ENCODE measurements around the gene PDE9A.

The PDE9A gene

DNA sequence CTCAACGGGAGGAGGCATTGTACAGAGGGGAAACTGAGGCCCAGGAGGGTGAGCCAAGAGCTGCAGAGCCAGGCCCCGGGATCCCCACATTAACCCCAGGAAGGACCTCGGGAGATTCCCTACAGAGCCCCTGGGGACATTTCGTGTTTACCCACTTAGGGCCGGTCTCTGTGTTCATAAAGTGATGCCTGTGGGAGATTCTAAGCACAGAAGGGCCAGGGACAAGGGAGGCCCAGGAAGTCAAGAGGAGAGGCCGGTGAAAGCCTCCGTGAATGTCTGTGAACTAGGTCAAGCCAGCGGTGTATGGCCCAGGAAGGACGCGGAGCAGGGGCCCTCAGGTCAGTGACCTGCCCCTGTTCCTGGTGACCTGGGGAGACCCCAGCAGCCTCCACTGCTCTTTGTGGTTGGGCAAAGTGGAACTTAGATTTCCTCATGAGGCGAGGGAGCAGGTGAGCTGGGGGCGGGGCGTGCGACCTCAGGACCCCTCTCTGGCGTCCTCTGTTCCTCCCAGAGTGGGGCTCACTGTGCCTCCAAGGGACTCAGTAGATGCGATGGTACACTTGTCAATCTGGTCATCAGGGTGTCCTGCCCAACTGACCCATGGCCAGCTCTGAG lies 34.9 kb downstream of the PDE9A start:
- DNase-seq (ENCODE audit: low spot score): no peak

DNA sequence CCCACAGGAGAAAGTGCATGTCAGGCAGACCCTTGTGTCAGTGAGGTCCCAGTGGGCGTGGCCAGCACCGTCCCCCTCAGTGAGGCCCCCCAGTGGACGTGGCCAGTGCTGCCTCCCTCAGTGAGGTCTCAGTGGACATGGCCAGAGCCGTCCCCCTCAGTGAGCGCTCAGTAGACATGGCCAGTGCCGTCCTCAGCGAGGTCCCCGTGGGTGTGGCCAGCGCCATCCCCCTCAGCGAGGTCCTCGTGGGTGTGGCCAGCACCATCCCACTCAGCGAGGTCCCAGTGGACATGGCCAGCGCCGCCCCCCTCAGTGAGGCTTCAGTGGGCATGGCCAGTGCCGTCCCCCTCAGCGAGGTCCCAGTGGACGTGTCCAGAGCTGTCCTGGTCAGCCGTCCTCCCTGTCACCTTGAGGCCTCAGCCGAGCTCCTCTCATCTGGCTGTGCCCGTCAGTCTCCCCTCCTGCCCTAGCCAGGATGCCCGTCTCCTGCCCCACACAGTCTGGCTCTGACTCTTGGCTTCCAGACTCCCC lies 35.5 kb downstream of the PDE9A start:
- DNase-seq (ENCODE audit: low spot score): no peak

DNA sequence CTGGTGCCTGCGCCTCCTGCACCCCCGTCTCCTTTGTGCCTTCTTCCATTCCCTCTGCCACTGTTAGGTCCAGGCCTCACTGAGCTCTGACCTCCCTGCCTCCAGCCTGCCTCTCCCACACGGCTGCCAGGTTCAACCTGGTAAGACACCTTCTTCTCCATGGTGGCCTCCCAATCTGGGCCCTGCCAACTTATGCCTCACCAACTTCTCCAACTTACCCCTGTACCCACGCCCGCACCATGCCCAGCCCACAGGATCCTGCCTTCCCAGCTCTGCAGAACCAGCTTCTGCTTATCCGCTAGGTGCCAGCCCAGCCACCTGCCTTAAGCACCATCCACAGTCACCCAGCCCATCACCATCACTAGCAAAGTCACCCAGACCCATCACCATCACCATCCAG lies 37.2 kb downstream of the PDE9A start:
- no peak for DNase-seq (ENCODE audit: low spot score)

DNA sequence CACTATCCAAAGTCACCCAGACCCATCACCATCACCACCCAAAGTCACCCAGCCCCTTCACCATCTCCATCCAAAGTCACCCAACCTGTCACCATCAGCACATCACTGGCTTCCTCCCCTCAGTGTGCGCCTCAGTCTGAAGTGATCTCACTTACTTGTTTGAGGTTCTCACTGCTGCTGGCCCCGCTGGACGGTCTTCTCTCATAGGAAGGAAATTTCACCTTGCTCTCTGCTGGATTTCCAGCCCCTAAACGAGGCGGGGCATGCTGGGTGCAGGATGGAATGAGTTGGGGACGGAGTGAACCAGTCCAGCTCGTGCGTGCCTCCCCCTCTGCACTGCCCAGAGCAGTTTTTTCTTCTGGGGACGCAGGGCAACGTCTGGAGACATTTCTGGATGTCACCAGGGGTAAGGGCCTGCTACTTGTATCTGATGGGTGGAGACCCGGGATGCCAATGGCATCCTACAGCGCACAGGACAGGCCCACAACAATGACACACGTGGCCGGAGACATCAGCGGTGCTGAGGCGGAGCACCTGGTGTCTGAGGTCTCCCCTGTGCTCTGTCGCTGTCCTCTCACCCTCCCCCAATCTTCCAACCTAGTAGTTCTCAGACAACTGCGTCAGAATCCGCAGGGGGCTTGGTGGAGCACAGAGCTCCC lies 38.6 kb downstream of the PDE9A start:
- no peak for DNase-seq (ENCODE audit: low spot score)

DNA sequence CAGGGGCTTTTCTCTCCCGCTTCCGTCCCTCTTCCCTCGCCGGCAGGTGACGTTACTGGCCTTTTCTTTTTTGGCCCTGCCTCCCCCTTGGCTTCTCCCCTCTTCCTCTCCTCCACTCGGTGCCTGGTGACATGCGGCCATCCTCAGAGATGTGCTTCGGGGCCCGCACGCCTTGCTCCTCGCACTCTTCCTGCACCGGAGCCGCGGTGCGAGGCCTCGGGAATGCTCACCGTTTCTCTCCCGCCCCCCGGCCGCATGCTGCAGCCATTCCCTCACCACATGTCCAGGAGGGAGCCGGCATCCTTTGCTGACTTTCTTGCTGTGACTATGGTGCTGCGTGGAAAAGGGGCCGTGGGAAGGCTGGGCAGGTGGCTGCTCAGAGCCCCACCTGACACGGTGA lies 39.3 kb downstream of the PDE9A start:
- no peak for DNase-seq (ENCODE audit: low spot score)

DNA sequence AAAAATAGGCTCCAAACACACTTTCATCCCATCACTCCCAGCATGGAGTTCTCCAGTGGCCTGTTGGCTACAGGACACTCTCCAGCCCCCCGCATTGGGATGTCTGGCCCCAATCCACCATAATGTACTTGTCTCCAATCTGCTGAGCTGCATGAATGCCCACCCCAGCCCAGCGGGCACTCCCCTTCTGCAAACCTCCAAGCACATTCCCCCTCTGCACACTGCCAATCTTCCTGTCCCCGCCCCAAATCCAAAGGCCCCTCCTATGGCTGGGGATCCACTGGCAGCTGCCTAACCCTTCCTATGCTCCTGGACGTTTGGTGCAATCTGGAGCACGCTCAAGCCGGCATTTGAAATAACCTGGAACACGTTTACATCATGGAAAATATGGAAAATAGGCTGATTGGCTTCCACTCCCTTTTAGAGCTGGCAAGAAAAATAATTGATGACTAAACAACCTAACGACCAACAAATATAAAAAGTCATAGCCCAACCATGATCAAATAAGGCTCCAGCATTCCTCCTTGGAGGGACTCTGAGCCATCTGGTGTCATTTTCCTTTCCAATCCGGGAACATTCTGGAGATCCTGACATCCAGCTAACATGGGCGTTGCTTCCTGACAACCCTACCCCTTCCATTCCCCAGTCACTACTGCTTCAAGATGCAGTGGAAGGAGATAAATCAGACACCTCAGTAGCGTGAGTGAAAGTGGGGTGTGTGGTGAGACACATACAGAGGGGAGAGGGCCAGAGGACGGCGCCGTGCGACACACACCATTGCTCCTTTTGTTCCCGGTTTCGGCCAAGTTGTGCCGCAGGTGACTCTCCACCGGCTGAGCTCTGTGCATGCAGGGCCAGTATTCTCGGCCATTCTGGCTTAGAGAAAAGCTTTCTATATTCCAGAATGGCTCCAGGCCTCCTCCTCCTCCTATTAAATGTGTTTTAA lies 41.6 kb downstream of the PDE9A start:
- DNase-seq (ENCODE audit: low spot score): no peak

DNA sequence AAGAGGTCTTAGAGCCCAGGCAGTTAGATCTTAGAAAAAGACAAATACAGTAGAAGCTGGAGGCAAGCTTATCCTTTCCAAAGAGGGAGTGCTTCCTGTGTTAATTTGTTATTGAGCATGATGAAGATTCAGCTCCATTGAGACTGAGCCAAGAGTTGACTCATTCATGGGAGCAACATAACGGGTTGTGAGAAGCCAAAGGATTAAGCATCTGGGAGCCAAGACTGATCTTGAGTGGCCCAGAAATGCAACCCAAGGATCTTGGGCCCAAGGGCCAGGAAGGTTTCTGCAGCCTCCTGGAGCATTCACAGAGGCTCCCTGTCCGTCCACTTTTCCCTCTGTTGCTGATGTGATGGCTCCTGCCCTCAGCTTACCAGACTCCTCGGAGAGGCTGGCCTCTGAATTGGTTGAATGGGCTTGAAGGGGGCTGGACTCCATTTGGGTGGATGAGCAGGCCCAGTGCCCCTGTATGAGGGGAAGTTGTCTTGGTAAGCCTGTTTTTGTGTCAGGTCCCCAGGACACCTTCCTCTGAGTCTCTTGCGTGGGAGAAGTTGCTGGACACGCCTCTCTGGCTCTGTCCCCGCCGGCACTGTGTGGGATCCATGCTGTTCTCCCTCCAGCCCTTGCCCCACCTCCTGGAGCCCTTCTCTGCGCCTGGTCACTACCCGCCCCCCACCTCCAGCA lies 42.4 kb downstream of the PDE9A start:
- DNase-seq (ENCODE audit: low spot score): no peak

DNA sequence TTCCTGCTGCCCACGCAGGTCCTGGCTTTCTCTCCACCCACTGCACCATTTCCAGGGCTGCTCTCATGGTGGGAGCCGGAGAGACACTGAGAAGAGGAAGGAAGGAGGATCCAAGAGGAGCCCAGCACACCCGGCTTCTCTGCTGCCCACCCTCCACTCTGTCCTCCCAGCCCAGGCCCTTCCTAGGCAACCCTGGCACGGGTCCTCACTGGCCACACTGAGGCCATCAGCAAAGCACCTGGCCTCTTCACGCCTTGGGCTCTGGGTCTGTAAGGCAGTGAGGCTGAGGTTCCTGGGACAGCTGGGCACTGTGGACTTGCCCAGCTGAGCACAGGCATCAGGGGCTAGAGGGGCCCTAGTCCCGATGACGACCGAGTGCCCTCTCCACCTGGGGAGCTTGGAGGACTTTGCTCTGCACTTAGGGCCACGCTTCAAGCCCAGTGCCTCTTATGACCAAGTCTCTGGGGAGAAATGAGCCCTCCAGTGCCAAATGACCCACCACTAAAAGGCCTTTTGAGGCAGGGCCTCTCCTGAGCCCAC lies 43.1 kb downstream of the PDE9A start:
- DNase-seq (ENCODE audit: low spot score): no peak

DNA sequence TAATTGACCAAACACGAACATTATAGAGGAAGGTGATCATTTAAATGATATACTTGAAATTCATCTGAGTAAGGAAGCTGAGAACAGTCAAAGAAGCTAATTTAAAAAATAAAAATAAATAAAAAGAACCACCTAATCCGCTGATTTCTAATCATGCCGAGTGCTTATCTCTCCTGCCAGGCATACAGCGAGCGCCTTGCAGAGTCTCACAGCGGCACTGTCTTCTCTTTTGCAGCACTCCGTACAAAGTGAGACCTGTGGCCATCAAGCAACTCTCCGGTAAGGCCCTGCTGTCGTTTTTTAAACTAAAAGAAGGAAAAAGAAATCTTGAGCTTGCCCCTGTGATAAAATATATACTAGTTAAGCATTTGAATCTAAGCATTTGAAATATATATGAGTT lies 45.3 kb downstream of the PDE9A start:
- no peak for DNase-seq (ENCODE audit: low spot score)

DNA sequence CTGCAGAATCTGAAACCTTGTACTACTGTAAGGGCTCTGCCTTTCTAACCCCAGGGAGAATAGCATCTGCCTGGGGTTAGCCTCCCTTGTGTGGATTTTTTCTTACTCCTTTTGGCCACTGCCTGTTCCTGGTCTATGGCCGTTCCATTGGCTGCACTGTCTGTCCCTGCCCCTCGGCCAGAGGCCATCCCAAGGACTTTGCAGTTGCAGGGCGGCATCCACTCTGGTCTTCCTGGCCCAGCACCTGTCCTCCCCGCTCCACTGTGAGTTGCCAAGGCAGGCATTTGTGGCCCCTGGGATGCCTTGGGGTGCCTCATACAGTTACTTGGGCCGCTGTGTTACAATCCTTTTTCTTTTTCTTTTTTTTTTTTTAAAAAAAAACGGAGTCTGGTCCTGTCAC lies 45.8 kb downstream of the PDE9A start:
- no peak for DNase-seq (ENCODE audit: low spot score)

DNA sequence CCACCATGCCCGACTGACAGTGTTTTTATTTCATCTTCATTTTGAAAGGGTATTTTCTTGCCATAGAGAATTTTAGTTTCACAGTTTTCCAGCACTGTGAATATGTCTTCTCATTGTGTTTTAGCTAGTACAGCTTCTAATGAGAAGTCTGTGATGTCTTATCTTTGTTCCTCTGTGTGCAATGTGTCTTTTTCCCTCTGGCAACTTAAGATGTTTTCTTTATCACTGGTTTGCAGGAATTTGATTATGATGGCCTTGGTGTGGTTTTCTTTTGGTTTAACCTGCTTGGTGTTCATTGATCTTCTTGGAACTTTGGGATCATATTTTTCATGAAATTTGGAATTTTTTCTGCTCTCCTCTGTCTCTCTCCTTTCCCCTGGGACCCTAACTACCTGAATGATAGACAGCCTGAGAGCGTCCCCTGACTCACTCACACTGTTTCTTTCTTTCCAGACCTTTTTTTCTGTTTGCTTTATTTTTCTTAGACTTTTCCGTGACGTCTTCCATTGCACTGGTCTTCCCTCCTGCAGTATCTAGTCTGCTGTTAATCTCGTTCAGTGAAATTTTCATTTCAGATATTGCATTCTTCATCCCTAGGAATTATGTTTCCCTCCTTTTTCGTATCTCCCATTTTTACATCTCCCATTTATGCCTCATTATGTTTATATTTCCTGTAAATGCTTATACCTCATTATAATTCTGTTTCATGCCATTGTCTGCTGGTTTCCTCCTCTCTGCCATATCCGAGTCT lies 48.5 kb downstream of the PDE9A start:
- DNase-seq (ENCODE audit: low spot score): no peak

DNA sequence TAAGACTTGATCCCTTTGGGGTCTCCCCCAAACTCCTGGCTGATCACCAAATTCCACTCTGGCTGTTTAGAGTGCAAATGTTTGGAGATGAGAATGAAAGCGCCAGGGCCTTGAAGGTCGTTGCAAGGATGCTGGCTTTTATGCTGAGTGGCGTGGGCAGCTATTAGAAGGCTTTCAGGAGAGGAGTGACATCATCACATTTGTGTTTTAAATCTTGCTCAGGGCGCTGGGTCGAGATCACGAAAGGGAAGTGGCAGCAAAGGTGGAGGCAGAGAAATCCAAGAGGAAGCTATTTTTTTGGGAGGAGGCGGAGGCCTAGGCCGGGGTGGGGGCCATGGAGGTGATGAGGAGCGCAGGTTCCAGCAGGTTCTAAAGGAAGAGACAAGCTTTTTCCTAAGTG lies 49.3 kb downstream of the PDE9A start:
- DNase-seq (ENCODE audit: low spot score): no peak

DNA sequence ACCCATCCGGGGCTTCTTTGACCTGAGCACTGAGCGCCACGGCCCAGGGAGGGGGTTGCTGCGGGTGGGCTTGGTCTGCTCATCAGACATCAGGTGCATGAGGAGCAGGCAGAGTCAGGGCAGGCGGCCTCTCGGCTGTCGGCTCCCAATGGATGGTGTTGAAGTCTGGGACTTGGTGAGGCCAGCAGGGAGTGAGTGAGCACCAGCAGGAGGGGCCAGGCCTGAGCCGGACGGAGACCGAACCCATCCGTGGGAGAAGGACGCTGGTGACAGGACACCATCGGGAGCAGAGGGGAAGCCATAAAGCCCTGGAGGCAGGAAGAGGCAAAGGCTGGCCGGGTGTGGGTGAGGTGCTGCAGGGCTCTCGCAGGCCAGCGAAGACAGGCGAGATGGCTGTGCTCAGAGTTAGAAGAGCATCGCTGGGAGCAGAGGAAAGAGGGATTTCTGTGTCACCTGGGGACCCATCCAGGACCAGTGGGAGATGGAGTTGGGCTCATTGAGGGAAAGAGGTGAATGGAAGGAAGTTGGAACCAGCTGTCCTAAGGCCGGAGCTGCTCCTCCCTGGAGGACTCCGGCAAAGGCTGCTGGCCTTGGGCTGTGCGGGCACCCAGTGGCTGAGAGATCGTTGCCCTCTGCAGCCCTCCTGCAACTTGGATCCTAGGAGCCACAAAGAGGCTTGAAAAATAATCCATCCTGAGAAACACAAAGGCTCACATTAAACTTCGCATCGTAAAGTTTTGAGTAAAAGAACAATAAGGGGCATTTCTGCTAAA lies 49.9 kb downstream of the PDE9A start:
- no peak for DNase-seq (ENCODE audit: low spot score)

DNA sequence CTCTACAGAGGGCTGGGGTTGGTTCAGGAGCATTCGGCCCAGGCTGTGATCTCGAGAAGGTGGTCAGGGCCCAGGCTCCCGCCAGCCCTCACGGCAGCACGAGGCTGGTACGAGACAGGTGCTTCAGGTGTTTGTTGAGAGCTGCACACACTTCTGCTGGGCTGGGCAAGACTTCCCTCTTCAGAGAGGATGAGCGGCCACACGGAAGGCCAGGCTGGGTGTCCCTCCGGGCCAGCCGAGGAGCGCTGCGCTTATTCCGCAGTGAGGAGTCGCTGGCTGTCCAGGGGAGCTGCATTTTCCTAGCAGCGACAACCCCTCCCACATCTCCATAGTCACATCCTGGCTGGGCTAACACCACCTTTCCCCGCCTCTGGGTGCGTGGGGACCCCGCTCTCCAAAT lies 50.5 kb downstream of the PDE9A start:
- DNase-seq (ENCODE audit: low spot score): no peak

DNA sequence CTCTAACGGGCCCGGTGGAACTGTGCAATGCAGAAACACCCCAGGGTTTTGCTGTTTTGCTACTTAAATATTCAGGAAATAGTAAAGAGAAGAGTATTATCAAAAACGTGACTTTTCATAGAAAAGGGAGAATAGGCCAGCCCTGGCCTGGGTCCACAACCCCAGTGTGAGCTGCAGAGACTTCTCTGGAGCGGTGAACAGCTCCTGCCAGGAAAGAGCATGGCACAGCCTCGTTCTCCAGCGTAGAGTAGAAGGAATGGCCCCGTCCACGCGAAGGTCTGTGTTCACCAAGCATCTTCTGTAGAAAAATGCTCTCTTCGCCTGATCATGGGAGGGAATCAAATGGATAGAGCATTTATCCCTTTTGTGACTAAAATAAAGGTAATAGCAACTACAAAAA lies 51.4 kb downstream of the PDE9A start:
- DNase-seq (ENCODE audit: low spot score): no peak

DNA sequence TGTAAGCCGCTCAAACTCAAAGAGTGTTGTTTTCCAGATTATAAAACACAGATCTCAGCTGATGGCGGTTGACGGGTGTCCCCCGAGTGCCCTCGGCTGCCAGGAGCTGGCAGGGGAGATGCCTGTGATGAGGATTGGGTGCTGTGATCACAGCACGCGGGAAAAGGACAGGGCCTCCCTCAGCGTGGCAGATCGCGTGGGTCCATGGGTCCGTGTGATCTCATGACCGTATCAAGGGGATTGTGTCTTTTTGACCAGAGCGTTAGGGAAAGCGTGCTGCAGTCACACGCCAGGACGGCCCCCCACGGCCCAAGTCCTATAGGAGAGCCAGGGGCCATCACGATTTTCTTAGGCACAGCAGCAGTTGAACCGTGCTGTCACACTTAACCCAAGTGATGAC lies 51.9 kb downstream of the PDE9A start:
- DNase-seq (ENCODE audit: low spot score): no peak

DNA sequence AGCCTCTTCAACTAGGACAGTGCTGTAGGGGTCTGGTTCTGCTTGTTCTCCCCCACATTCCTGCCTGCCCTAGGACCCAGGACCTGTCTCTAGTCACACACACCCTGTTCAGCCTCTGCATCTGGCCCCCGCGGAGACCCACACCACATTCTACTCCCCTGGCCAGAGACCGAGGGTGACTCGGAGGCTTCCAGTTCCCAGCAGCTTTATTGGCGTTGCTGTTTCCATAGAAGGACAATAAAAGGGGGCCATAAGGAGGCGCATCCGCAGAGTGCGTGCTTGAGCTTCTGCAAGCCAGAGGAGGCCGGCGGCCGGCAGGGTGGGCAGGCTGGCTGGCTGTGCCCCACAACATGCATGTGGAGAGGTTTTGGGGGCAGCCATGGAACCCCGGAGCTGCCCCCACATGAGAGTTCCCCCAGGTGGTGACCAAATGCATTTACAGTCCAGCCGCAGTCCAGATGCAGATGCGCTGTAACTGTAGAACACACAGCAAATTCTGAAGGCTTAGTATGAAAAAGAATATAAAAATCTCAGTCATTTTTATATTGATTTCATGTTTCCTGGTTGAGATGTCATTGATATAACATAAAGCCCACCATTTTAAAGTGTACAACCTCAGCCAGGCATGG lies 52.4 kb downstream of the PDE9A start:
- no peak for DNase-seq (ENCODE audit: low spot score)

DNA sequence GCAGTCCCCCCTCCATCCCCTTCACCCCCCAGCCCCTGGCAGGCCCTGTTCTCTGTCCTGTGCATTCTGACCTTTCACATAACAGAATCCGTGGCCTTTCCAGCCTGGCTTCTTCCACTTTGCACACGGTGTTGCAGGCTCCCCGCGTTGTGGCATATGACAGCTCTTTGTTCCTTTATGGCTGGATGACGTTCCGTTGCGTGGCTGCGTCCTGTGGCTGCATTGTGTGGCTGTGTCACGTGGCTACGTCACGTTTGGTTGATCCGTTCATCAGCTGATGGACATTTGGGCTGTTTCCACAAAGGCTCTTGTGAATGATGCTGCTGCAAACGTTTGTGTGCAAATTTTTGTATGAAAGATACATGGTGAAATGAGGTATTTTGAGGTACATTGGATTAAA lies 53.3 kb downstream of the PDE9A start:
- no peak for DNase-seq (ENCODE audit: low spot score)

DNA sequence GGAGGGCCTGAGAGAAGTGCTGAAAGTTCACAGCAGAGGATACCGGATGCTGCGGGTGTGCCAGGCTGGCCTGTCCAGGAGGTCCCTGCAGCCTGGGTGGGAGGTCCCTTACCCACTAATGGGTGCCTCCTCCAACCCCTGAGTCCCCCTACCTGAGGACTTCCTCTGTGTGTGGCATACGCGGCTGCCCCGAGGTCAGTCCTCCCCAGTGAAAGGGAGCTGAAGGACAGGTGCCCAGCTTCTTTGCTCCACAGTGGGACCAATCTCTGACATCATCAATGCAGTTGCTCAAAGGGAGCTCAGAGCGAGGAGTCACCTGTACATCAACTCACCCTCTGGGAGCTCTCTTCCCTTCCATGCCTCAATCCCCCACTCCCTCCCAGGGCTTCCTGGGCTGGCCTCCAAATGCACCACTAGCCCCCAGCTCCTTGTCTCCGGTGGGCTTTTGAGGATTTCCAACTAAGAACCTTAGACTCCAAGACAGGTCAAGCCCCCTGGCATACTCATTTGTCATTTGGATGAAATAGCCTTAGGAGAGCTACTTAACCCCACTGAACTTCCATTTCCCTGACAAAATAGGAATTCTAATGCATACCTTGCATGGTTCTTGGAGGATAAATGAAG lies 53.9 kb downstream of the PDE9A start:
- no peak for DNase-seq (ENCODE audit: low spot score)

DNA sequence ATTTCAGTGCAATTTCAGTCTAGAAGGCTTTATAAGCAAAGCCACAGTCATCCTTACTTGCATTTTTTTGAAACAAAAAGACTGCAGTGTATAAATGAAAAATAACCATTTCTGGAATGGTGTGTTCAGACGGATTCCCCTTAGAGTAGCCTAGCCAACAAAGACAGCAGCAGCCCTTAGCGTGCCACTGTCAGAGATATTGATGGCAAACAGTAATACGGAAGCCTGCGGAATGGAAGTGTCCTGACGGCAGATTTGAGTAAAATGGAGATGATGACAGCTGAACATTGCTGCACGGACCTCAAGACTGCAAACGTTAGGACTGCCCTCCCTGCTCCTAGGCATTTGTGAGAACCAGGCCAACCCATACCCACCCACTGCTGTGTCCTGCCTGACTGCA lies 54.7 kb downstream of the PDE9A start:
- DNase-seq (ENCODE audit: low spot score): no peak

All from kidney capillary endothelial cell (primary cell).